Fibroblast of skin of abdomen (primary cell): Measurements from ENCODE around the gene HEBP1.

Experiments
- DNase-seq: peaks from one replicate; pipeline ENCODE4 v3.0.0-alpha.2; 2013

Gene HEBP1

DNA sequence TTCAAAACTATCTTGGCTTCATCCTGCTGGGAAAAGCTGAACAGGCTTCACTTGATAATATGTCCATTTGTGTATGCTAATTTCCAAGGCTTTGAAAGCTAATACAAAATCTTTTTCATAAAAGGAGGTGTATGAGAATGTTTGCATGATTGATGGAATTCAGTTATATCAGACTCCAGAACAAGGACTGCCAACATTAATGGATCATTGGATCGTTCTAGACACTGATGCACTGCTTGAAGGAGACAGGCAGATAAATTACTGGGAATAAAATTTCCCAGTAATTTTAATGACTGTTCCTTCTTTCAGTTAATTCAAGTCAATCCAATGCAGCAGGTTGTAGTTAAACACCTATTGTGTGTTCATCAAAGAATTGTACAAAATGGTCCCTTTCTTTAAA, 48.6 kb downstream of the HEBP1 start:
- DNase-seq, result no peak

DNA sequence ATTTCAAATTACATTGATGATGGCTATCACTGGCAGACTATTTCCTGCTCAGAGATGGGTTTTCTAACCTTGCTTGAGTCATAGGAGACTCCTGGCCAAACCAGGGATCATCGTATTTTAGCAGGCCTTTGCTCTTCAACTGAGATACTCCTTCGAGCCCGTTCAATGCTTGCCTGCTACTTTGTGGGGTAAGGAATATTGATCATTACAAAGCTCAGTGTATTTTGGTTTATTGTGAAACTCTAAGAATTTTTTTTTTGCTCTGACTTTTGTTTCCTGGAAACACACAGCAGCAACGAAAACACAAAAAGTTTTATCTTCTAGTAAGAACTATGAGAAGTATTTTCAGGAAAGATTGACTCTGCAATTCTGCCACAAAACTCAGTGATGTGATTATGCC, 52.2 kb downstream of the HEBP1 start:
- no peak for DNase-seq

DNA sequence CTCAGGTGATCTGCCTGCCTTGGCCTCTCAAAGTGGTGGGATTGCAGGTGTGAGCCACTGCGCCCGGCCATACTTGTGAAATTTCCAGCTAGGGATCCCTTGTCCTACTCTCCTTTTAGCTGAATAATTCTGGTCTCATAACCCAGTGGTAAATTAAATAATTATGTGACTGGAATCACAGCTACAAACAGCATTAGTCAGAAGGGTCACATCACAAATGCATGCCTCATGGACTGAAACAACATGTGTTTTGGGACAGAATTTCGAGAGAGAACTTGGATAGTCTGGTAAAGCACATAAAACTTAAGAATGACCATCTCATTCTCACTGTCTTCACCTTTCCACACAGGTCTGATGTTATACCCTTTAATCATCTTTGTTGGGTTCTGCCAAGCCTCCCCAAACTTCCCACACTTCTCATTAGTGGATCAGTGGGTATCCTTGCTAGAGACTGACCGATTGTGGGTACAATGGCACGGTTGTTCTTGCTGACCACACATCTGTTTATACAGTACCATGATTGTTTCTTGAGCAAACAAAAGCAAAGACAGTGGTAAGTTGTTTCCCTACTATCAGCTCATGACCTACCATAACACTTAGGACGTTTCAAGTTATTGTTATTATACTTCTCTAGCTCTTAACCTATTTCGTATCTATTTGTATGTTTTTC, 53.2 kb downstream of the HEBP1 start:
- no peak for DNase-seq

DNA sequence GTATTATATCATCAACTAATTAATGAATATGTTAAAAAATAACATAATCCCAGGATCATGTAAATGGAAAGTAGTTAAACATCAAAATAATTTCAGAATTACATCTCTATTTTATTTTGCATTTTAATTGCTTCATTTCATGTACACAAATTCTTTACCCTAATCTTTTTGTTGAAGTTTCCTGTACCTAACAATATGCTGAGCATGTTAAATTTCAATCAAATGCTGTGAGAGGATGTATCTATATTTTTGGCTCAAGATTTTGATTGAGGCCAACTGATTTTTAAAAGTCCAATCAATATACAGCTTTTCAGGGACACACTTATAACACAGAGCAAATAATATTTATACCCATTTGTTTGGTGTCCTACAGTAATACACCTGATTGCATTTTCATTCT, 54.5 kb downstream of the HEBP1 start:
- DNase-seq, result no peak

DNA sequence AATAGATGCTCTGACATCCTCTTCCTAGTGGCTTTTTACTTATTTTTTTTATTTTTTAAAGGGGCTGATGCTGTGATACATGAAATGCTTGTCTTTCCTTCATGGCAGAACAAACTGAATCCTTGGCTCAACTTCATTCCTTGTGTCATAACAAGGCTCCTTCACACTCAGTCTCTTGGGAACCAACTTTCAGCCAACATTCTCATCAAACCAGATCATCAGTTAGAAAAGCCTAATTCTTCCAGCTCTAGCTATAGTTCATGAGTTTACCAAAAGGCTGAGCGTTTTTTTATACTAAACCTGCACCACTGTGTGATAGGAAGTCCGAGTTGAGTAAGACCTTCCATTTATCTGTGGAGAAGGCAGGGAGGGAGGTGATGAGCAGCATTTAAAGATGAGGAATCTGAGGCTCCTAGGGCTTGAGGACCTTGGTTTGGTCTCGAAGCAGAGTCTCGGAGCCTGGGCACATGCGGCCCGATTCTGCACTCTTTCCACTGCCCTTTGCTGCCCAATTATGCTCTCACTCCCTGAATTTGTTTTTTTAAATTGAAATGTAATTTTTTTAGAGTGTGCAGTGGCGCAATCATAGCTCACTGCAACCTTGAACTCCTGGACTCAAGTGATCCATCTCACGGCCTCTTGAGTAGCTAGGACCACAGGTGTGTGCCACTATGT, 56.3 kb downstream of the HEBP1 start:
- DNase-seq, result peak; percentile 27

DNA sequence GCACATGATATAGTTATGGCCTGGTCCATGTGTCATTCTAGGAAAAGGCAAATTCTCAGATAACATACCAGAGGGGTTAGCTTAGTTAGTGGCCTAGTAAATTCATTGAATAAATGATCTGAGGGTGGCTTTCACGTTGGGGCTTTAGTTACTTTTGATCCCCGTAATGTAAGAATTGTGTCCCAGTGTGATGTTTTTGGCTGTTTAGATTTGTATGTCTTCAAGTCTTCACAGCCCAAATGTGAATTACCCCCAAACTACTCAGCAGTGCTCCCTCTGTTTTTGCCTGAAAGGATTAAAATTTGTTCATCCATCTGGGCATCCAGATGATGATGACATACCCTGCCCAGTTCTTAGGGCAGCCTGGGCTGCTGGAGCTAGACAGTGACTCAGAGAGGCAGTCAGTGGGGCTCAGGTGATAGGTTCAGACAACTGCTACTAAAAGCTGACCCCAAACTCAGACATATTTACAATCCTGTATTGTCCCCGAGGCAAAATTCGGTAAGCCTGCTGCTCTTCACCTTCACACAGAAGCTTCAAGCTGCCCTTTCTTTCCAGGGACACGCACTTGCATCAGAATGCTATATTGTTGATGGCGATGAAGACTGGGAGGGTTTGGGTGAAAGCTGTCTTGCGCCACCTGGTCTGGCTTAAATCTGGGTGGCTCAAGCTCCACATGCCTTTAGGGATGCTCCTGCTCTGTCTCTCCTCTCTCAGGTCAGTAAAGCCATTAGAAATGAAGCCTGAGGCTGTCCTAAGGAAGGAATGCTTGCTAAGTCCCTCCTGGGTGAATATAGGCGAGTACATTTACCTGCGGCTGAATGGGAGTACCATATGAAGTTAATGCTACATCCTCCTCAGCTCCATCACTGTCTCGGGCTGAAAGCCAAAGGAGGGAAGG, 58.4 kb downstream of the HEBP1 start:
- DNase-seq, result no peak

DNA sequence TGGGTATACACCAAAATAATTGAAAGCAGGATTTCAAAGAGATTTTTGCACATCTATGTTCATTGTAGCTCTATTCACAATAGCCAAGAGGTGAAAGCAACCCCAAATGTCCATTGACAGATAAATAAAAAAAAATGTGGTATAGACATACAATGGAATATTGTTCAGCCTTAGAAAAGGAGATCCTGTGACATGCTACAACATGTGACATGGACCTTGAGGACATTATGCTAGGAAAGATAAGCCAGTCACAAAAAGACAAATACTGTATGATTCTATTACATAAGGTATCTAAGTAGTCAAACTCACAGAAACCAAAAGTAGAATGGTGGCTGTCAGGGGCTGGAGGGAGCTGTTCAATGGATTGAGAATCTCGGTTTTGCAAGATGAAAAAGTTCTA, 60.2 kb downstream of the HEBP1 start:
- no peak for DNase-seq

DNA sequence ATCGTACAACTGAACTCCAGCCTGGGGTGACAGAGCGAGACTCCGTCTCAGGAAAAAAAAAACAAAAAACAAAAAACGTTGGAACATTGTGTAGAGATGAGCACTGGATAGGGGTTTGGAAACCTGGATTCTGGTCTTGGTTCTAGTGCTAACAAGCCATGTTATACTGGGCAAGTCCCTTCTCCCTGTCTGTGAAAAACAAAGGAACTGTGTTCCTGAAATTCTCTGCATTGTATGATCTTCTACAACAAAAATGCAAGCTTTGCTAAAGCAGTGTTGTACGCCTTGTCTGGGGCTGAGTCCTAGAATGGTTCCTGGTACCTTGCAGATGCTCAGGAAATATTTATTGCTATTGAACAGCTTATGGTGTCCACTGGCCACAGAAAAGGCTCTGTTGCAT, 61.5 kb downstream of the HEBP1 start:
- DNase-seq, result no peak

DNA sequence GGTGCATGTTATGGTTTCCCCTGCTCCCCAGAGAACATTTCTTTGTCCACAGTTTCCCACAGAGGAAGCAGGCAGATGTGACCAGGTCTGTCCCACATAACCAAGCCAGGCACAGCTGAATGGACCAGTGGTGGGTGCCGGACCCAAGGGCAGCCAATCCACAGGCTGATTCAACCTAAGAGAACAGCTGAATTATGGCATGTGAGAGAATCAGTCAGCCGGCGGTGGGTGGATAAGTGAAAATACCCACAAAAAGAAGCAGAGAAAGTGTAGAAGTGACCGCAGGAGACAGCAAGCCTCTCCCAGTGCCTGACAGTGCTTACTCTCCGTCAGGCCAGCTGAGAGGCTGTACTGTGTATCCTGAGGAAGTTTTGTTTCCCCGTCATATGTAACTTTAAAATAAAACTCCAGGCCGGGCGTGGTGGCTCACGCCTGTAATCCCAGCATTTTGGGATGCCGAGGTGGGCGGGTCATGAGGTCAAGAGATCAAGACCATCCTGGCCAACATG, 63.0 kb downstream of the HEBP1 start:
- DNase-seq, result no peak

DNA sequence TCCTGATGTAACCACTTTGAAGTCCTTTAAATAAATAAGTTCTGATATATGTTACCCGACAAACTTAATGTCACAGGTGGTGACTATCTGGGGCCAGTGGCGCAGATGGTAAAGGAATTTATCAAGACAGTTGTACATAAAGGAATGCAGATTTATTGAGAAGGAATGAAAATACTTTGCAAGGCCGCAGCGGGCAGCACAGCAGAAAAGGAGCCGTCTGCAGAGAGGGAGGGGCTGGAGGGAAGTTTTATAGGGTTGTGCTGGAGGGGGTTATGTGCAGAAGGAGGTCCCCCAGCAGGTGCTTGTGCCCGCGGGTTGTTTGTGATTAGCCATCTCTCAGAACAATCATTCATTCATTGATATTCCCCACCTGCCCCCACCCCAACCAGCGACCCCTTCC, 65.5 kb downstream of the HEBP1 start:
- no peak for DNase-seq

DNA sequence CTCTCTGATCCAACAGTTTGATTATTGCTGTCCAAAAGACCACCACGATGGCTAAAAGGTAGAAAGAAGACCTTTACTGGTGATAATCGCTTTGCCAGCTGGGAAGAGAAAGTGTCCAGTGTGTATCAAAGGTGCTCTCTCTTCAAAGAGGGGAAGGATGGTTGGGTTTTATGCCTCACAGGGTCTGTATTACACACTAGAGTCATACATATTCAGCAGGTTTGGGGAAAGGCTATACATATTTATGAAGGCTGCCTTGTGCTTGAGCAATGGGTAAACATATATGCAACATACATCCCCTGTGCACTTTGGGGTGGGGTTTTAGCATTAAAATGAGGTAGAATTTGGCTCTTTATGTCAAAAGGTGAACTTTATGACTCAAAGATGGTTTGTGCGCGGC, 66.3 kb downstream of the HEBP1 start:
- no peak for DNase-seq

DNA sequence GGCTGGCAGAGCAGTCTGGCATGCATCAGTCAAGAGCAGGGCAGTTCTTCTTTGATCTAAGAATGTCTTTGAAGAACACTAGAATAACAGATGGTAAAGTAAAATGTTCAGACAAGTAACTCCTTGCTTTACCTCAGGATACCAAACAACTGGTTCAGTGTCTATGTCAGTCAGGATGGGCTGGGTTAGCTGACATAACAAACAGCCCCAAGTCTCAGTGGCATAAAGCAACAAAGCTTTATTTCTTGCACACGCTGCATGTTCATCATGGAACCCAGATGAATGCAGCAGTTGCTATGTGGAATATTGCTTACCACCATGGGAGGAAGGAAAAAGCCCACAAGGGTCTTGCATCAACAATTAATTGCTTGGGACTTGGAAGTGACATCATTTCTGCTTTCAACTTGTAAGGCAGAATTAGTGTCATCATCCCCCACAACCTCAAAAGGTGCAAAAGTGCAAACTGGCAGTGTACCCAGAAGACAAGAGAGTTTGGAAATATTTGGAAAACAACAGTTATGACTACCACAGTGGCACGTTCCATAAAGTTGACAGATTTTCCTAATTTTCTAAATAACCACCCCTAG, 69.3 kb downstream of the HEBP1 start:
- no peak for DNase-seq

DNA sequence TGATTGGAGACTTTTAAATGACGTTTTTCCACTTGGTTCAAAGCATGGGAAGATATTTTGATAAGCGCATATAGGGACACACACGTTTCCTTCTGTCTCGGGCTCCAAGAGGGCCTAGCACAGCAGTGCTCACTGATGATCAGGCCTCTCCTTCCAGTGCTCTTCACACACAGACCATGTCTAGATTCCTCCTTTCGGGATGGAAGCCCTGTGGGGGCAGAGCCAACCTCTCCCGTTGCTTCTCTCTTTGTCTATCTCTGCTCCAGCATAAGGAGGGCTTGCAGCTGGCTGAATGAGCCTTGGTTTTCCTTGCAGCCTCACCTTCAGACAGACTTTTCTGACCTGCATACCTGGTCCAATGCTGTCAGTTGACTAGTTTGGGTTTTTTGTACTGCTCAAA, 70.4 kb downstream of the HEBP1 start:
- no peak for DNase-seq

DNA sequence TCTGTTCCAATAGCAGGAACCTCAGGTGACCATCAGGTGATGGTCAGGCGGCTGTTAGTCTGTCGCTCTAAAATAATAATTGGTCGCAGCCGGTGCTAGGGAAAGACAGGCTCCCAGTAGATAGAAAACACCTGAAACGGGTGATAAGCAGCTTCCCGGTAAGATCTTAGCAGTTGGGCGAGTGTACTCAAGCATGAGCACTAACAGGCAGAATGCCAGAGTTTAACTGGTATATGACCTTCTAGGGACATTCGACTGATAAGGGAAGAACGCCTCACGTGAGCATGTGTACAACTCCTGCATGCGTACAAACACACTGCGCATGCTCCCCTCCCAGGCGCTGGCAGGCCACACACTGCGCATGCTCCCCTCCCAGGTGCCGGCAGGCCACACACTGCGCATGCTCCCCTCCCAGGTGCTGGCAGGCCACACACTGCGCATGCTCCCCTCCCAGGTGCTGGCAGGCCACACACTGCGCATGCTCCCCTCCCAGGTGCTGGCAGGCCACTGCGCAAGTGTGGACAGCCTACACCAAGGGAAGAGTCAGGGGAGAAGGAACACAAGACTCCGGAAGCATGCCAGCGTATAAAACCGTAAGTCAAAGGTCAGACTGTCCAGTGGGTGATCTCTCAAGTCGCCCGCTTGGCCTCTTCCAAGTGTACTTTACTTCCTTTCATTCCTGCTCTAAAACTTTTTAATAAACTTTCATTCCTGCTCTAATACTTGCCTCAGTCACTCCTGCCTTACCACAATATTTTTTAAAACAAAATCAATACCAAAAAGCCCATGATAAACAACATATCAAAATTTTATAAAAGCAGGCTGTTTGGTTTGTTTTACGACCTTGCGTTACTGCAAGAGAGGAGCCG, 72.6 kb downstream of the HEBP1 start:
- DNase-seq, result peak; percentile 47

DNA sequence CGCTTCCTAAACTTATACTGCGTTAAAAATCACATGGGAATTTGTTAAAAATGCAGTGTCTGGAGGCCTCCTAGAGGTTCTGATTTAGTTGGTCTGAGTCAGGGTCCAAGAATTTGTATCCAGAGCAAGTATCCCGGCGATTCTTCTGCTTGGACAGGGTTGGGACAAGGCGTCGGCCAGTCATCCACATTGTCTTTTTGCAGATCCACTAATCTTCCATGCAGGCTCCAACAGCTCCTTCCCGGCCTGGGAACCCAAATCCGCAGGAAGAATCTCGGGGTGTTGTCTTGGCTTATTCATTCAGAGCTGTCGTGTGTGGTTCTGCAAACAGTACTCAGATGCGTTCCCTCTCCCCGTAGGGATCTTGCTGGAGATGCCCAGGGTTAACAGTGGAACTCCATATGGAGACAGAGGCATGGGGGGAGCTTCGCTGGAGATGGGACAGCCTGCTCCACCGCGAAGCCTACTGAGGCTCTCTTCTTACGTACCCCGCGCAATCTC, 73.4 kb downstream of the HEBP1 start:
- DNase-seq, result peak; percentile 47

DNA sequence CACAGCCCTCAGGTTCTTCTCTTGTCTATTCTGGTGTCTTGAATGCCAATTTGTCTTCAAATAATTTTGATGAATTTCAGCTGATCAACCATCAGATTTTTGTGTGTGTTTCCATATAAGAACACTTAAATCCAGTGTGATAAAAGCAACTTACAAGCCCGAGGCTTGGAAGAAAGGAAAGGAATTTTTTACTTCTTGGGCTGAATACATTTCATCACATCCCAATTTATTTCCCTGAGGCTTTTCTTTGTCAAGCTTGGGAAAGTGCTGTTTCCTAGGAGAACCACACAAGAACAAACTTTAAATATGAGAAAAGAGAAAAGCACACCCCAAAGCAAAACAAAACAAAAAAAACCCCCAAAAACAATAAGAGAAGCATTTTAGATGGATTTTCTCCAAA, 74.7 kb downstream of the HEBP1 start:
- DNase-seq, result no peak
